OCI-LY7 (cell line): ENCODE data around the gene MPRIP.

ENCODE experiments used
- EZH2phosphoT487 ChIP-seq: fragments of 200-600 bp; sonication (generic); IDR thresholded peaks from 2 replicates; pipeline ENCODE4 v1.6.1; 2018; ENCODE audit warnings: low read depth, borderline replicate concordance, mild to moderate bottlenecking, mixed run types, antibody characterized with exemption, low read length, moderate library complexity, mixed read lengths
- TF ChIP-seq, protein P1 (sequence below): fragments of 200-600 bp; sonication (generic); conservative IDR thresholded peaks from 2 replicates; pipeline ENCODE4 v1.5.1; 2014; ENCODE audit warnings: mild to moderate bottlenecking, antibody characterized with exemption, low read length, moderate library complexity, mixed read lengths

DNA sequence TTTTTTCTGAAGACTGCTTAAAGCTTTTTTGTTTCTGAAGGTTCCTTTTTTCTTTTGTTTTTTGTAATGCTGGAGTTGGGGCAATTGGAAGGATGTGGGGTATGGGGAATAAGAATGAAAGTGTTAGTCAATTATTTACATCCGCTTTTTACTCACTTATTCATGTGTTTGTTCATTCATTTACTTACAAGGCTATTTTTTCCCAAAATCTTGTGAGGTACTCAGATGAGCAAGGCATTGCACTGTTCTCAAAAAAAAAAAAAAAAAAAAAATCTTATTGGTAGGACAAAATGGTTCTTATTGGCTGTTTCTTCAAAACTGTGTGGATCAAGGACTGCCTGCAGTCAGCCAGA is 108.2 kb downstream of the MPRIP start:
- TF ChIP-seq, protein P1, sequence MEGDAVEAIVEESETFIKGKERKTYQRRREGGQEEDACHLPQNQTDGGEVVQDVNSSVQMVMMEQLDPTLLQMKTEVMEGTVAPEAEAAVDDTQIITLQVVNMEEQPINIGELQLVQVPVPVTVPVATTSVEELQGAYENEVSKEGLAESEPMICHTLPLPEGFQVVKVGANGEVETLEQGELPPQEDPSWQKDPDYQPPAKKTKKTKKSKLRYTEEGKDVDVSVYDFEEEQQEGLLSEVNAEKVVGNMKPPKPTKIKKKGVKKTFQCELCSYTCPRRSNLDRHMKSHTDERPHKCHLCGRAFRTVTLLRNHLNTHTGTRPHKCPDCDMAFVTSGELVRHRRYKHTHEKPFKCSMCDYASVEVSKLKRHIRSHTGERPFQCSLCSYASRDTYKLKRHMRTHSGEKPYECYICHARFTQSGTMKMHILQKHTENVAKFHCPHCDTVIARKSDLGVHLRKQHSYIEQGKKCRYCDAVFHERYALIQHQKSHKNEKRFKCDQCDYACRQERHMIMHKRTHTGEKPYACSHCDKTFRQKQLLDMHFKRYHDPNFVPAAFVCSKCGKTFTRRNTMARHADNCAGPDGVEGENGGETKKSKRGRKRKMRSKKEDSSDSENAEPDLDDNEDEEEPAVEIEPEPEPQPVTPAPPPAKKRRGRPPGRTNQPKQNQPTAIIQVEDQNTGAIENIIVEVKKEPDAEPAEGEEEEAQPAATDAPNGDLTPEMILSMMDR: no peak
- no peak for TF ChIP-seq EZH2phosphoT487
